ENCODE results near the gene PRKCQ.

DNA sequence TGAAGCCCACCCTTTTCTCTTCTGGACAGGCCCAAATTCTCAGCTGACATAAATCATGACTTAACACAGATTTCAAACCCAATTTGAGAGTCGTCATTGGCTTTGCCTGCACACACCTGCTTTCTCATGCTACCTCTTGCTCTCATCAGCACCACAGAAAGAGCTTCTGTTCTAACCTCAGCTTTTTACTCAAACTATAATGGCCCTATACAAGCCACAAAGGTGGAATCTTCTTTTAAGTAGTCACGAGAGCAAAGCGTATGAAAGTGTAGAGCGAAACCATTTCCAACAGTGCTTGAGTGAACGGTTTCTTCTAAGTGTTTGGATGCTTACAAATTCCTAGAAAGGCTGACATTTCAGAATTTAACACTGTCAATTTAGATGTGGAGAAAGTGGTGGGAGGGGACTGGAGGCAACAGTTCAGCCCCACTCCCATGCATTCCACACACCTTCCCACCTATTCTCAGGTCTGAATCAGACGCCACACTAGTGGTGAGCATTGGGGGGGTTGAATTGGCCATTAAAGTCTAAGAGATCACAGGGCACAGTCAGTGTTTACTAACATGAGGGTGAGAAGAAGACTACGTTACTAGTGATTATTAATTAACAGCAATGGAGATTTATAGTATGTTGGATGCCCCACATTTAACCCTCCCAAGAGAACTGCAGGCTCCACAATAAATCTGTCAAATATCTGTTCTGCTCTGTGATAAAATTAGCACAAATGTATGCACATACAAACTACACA lies 114.0 kb downstream of the PRKCQ start:
- TF ChIP-seq POLR2A (IDR thresholded peaks at IDR 0.05) (no peak), CTCF (IDR thresholded peaks at IDR 0.05) (no peak)

Data from uterus (tissue), 2 donors.